ENCODE results near the gene OR8K1. TPM values are rescaled to one million over a fixed set of nuclear protein-coding genes. Genes with fewer than 3 reads are reported as not detected.

OR8K1 gene
- not detected for total RNA-seq

DNA sequence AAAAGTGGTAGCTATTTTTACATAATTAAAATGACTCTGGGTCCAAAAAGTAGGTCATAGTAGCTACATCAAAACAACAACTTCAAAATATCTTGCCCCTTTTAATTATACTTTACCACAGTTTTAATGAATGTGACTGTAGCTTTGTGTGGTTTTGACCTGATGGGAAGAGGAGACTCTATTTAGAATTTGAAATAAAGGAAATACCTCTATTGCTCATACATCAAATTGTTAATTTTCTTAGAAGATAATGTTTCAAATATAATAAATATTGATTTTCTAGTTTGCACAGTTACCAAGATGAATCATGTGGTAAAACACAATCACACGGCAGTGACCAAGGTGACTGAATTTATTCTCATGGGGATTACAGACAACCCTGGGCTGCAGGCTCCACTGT, at the start of gene OR8K1:
TSS of gene OR8K1 (plus strand) at position 301 of the 400 bp plus-strand sequence. CDS start at position 301, 0 bp downstream.
- Histone ChIP-seq H3K4me1 (no peaks in the 10 kb centered on the region), H3K9me3 (no peaks in the 10 kb centered on the region), H3K36me3 (no peaks in the 10 kb centered on the region), H3K4me3 (no peak within 1 kb of the TSS), H3K27me3 (no peaks in the 10 kb centered on the region), H3K27ac (no peak within 1 kb of the TSS)
- DNase-seq: no peak
- TF ChIP-seq POLR2A (IDR thresholded peaks at IDR 0.05): no peak
- TF ChIP-seq, protein P1, sequence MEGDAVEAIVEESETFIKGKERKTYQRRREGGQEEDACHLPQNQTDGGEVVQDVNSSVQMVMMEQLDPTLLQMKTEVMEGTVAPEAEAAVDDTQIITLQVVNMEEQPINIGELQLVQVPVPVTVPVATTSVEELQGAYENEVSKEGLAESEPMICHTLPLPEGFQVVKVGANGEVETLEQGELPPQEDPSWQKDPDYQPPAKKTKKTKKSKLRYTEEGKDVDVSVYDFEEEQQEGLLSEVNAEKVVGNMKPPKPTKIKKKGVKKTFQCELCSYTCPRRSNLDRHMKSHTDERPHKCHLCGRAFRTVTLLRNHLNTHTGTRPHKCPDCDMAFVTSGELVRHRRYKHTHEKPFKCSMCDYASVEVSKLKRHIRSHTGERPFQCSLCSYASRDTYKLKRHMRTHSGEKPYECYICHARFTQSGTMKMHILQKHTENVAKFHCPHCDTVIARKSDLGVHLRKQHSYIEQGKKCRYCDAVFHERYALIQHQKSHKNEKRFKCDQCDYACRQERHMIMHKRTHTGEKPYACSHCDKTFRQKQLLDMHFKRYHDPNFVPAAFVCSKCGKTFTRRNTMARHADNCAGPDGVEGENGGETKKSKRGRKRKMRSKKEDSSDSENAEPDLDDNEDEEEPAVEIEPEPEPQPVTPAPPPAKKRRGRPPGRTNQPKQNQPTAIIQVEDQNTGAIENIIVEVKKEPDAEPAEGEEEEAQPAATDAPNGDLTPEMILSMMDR (IDR thresholded peaks at IDR 0.05): no peak

DNA sequence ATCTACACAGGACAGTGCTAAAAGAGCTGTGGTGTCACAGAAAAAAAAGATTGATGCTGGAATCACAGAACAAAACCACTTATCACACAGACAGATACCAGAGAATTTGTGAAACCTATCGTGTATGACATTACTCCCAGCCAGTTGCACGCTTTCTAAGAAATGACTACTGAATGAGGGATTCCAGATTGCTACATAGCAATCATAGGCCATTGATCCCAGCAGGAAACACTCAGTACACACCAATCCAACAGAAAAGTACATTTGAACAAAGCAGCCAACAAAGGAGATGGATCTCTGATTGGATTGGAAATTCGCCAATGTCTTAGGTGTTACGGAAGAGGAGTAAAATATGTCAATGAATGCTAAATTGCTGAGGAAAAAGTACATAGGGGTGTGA, 48.9 kb upstream of the OR8K1 start:
- no peak for TF ChIP-seq POLR2A (IDR thresholded peaks at IDR 0.05)
- TF ChIP-seq, protein P1 (IDR thresholded peaks at IDR 0.05): no peak
- Histone ChIP-seq H3K4me1 (no peaks in the 10 kb centered on the region), H3K27ac (no peak overlapping the region), H3K27me3 (no peaks in the 10 kb centered on the region), H3K9me3 (no peaks in the 10 kb centered on the region), H3K36me3 (no peaks in the 10 kb centered on the region), H3K4me3 (no peak overlapping the region)
- no peak for DNase-seq

DNA sequence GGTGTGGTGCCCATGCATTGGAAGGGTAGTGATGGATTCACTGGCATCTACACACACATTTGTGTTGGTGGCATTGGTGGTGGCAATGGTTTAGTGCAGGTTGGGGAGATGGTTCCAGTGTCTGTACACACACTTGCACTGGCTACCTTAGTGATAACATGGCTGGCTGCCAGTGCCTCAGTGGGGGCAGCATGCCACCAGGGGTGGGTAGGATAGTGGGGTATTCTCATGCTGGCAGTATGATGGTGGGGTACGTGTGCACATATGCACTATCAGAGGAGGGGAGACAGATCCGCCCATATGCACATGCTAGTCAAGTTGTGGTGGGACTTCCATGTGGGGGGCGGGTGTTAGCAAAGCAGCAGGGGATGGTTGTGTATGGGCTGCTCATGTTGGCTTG, 38.0 kb upstream of the OR8K1 start:
- TF ChIP-seq POLR2A (IDR thresholded peaks at IDR 0.05): no peak
- TF ChIP-seq, protein P1 (IDR thresholded peaks at IDR 0.05): no peak
- Histone ChIP-seq H3K36me3 (no peaks in the 10 kb centered on the region), H3K27me3 (no peaks in the 10 kb centered on the region), H3K9me3 (no peaks in the 10 kb centered on the region), H3K27ac (no peak overlapping the region), H3K4me1 (no peaks in the 10 kb centered on the region), H3K4me3 (no peak overlapping the region)
- no peak for DNase-seq

- Histone ChIP-seq H3K27ac (no peak within 1 kb of the TSS), H3K4me1 (no peaks in the 10 kb centered on the region), H3K36me3 (no peaks in the 10 kb centered on the region), H3K27me3 (no peaks in the 10 kb centered on the region), H3K9me3 (no peaks in the 10 kb centered on the region), H3K4me3 (no peak within 1 kb of the TSS)
- TF ChIP-seq, protein P1 (IDR thresholded peaks at IDR 0.05): no peak
- no peak for TF ChIP-seq POLR2A (IDR thresholded peaks at IDR 0.05)
- DNase-seq: no peak
These were observed 31.0 kb upstream of the OR8K1 start, which contains the start of gene OR8K3 for GRCh38 chr11:56314844-56315243. Gene OR8K3, plus strand, starts transcription at chr11:56315144. Its CDS starts 3,163 bp downstream, at chr11:56318307.

DNA sequence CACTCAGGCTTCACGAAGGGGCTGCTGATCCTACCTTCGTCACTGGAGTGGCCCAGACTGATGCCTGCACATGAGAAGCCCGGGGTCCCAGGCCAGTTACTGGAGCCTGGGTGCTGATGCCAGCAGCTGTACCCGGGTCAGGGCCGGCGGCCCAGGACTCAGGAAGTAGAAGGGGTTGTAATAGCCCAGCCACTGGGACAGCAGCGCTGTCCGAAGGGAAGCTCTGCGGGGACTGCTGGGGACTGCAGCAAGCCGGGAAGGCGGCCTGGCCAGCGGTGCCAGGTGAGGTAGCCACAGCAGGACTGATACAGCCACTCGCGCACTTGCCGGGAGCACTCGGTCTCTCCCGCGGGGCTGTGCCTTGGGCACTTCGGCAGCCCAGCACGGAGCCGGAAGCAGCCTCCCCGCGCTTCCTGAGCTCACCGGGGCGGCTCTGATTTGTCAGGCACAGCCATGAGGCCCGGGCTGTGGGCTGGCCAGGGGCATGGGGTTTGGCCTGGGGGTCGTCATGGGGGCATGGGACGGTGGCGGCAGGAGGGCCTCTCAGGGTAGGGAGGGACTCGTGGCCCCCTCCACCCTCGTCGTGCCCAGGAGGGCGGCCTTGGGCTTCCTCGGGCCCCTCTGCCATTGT, 13.9 kb upstream of the OR8K1 start:
- no peak for DNase-seq
- Histone ChIP-seq H3K36me3 (no peaks in the 10 kb centered on the region), H3K4me3 (no peak overlapping the region), H3K9me3 (no peaks in the 10 kb centered on the region), H3K27me3 (no peaks in the 10 kb centered on the region), H3K4me1 (no peaks in the 10 kb centered on the region), H3K27ac (no peak overlapping the region)
- TF ChIP-seq, protein P1 (IDR thresholded peaks at IDR 0.05): no peak
- no peak for TF ChIP-seq POLR2A (IDR thresholded peaks at IDR 0.05)
